Measurements from ENCODE around the gene SPTBN1.

SPTBN1 gene

DNA sequence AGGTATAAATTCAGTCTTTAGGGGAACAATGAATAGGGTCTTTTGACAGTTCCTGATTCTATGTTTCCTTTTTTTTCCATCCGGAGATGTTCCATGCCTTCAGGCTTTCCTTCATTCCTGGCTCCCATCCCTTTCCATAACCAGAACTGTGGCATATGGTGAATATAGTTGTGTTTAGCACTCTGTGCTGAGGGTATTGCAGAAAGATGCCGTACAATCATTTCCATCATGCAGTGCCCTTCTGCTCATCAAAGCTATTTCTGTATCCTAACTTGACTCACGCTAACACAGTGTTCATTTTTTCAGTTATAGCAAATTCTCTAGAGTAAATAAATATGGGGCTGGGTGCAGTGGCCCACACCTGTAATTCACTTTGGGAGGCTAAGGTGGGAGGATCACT is 135.4 kb downstream of the SPTBN1 start:
- Histone ChIP-seq H3K9ac (ENCODE audit: low read depth in 1 of 2, low read length in 2 of 2) (no peak overlapping the region), H3K27me3 (ENCODE audit: control insufficient read depth in 2 of 2, insufficient read depth in 2 of 2, low read length in 2 of 2) (no peaks in the 10 kb centered on the region), H3K4me1 (ENCODE audit: control insufficient read depth in 2 of 2, insufficient read depth in 2 of 2, low read length in 2 of 2) (peaks cover 26 to 37% of the 10 kb centered on the region in 2 donors), H3K27ac (ENCODE audit: low read depth in 2 of 2, low read length in 2 of 2) (peak overlapping the region in 1 of 2 donors; percentile 2), H3K9me3 (ENCODE audit: control insufficient read depth in 2 of 2, low read length in 2 of 2) (no peaks in the 10 kb centered on the region), H3K36me3 (ENCODE audit: control insufficient read depth in 2 of 2, insufficient read depth in 2 of 2, low read length in 2 of 2) (peaks cover 9% of the 10 kb centered on the region in 2 donors), H3K4me3 (ENCODE audit: low read length in 2 of 2) (no peak overlapping the region)

- no peak overlapping the region for H3K27ac ChIP-seq (ENCODE audit: low read depth in 2 of 2, low read length in 2 of 2)
- H3K36me3 ChIP-seq (ENCODE audit: control insufficient read depth in 2 of 2, insufficient read depth in 2 of 2, low read length in 2 of 2) = peaks cover 9% of the 10 kb centered on the region in 2 donors
- H3K9ac ChIP-seq (ENCODE audit: low read depth in 1 of 2, low read length in 2 of 2) = no peak overlapping the region
- H3K4me3 ChIP-seq (ENCODE audit: low read length in 2 of 2) = no peak overlapping the region
- no peaks in the 10 kb centered on the region for H3K9me3 ChIP-seq (ENCODE audit: control insufficient read depth in 2 of 2, low read length in 2 of 2)
- H3K27me3 ChIP-seq (ENCODE audit: control insufficient read depth in 2 of 2, insufficient read depth in 2 of 2, low read length in 2 of 2) = no peaks in the 10 kb centered on the region
- H3K4me1 ChIP-seq (ENCODE audit: control insufficient read depth in 2 of 2, insufficient read depth in 2 of 2, low read length in 2 of 2) = peaks cover 37 to 51% of the 10 kb centered on the region in 2 donors
Observed at GRCh38 chr2:54593249-54593648, 137.1 kb downstream of the SPTBN1 start.

GRCh38 chr2:54594048-54594447 is 137.9 kb downstream of the SPTBN1 start:
- Histone ChIP-seq H3K9me3 (ENCODE audit: control insufficient read depth in 2 of 2, low read length in 2 of 2) (no peaks in the 10 kb centered on the region), H3K4me3 (ENCODE audit: low read length in 2 of 2) (no peak overlapping the region), H3K9ac (ENCODE audit: low read depth in 1 of 2, low read length in 2 of 2) (no peak overlapping the region), H3K27ac (ENCODE audit: low read depth in 2 of 2, low read length in 2 of 2) (no peak overlapping the region), H3K4me1 (ENCODE audit: control insufficient read depth in 2 of 2, insufficient read depth in 2 of 2, low read length in 2 of 2) (peaks cover 35 to 52% of the 10 kb centered on the region in 2 donors), H3K36me3 (ENCODE audit: control insufficient read depth in 2 of 2, insufficient read depth in 2 of 2, low read length in 2 of 2) (peaks cover 9 to 13% of the 10 kb centered on the region in 2 donors), H3K27me3 (ENCODE audit: control insufficient read depth in 2 of 2, insufficient read depth in 2 of 2, low read length in 2 of 2) (no peaks in the 10 kb centered on the region)

GRCh38 chr2:54595161-54595803 is 139.2 kb downstream of the SPTBN1 start:
- no peaks in the 10 kb centered on the region for H3K9me3 ChIP-seq (ENCODE audit: control insufficient read depth in 2 of 2, low read length in 2 of 2)
- no peak overlapping the region for H3K27ac ChIP-seq (ENCODE audit: low read depth in 2 of 2, low read length in 2 of 2)
- H3K36me3 ChIP-seq (ENCODE audit: control insufficient read depth in 2 of 2, insufficient read depth in 2 of 2, low read length in 2 of 2) = peaks cover 12 to 25% of the 10 kb centered on the region in 2 donors
- H3K4me1 ChIP-seq (ENCODE audit: control insufficient read depth in 2 of 2, insufficient read depth in 2 of 2, low read length in 2 of 2) = peaks cover 40 to 51% of the 10 kb centered on the region in 2 donors
- H3K27me3 ChIP-seq (ENCODE audit: control insufficient read depth in 2 of 2, insufficient read depth in 2 of 2, low read length in 2 of 2) = no peaks in the 10 kb centered on the region
- H3K9ac ChIP-seq (ENCODE audit: low read depth in 1 of 2, low read length in 2 of 2) = no peak overlapping the region
- H3K4me3 ChIP-seq (ENCODE audit: low read length in 2 of 2) = no peak overlapping the region

DNA sequence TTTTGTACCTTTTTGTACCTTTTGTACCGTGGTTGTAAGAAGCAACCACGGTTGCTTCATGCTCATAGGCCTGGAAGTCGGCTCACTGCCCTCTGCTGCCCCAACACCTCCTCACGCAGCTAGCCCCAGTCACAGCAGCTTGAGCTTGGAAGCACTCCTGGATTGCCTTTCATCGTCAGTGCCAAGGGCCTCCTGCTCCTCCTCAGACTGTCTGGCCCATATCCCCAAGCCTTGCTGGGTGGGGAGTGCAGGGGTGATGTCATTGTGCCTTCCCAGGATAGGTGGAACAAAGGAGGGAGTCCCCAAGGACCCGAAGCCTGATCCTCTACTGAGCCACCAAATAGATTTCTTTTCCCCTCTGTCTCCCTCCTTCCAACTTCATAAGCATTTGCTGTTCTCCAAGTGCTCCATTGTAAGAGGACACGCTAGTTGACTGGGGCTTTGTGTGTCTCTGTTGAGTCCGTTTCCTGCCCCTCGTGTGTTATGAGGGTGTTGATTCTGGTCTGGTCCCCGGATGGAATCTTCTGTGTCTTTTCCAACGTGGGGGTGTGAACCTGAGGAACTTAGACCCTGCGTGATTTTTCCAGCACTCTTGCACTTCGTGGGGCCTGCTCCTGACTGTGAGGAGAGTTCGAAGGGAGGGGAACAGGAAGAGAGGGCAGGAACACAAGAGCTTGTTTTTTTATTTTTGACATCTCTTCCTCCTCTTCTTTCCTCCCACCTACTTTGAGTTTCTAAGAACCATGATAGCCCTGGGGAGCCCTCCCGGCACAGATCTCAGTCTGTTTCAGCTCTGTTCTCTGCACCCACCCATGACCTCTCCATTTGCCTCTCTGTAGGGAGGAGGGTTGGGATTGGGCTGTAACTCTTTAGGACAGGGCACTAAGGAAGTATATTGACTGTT is 140.1 kb downstream of the SPTBN1 start:
- Histone ChIP-seq H3K9me3 (ENCODE audit: control insufficient read depth in 2 of 2, low read length in 2 of 2) (no peaks in the 10 kb centered on the region), H3K4me1 (ENCODE audit: control insufficient read depth in 2 of 2, insufficient read depth in 2 of 2, low read length in 2 of 2) (peaks cover 41 to 50% of the 10 kb centered on the region in 2 donors), H3K9ac (ENCODE audit: low read depth in 1 of 2, low read length in 2 of 2) (no peak overlapping the region), H3K27ac (ENCODE audit: low read depth in 2 of 2, low read length in 2 of 2) (peak overlapping the region; percentile 49 to 70), H3K4me3 (ENCODE audit: low read length in 2 of 2) (peak overlapping the region in 1 of 2 donors; percentile 9), H3K27me3 (ENCODE audit: control insufficient read depth in 2 of 2, insufficient read depth in 2 of 2, low read length in 2 of 2) (no peaks in the 10 kb centered on the region), H3K36me3 (ENCODE audit: control insufficient read depth in 2 of 2, insufficient read depth in 2 of 2, low read length in 2 of 2) (peaks cover 13 to 25% of the 10 kb centered on the region in 2 donors)

DNA sequence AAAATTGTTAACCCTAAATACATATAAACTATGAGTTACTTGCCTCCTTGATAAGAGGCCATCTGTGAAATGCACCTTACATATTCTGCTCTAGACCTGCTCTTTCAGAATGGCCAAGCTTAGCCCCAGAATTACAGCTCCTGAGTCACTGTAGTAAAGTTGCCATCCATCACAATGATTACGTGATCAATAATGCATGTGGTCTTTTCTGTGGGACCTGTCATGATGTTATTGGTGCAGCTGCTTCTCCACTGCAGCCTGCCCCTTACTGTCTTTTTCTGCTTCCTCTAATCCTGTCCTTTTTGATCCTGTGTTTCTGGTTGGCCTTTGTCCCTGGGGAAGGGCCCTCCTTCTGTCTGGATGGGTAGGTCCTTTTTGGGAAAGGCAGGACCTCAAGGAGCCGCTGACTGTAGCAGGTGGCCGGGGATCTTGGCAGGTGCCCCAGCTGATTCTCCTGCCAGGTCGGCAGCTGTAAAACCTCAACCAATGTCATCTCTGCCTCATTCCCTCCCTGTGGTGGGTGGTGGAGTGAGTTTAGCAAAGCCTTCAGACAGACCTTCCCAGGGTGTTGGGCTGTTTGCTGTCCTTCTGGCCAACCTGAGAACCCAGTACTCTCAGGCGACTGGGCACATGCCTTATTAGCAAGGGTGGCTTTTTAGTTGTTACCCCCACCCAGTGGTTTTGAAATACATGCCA is 141.2 kb downstream of the SPTBN1 start:
- Histone ChIP-seq H3K4me1 (ENCODE audit: control insufficient read depth in 2 of 2, insufficient read depth in 2 of 2, low read length in 2 of 2) (peaks cover 44 to 58% of the 10 kb centered on the region in 2 donors), H3K27ac (ENCODE audit: low read depth in 2 of 2, low read length in 2 of 2) (peak overlapping the region; percentile 49 to 70), H3K9ac (ENCODE audit: low read depth in 1 of 2, low read length in 2 of 2) (peak overlapping the region in 1 of 2 donors; percentile 21), H3K36me3 (ENCODE audit: control insufficient read depth in 2 of 2, insufficient read depth in 2 of 2, low read length in 2 of 2) (peaks cover 13 to 25% of the 10 kb centered on the region in 2 donors), H3K9me3 (ENCODE audit: control insufficient read depth in 2 of 2, low read length in 2 of 2) (no peaks in the 10 kb centered on the region), H3K27me3 (ENCODE audit: control insufficient read depth in 2 of 2, insufficient read depth in 2 of 2, low read length in 2 of 2) (no peaks in the 10 kb centered on the region), H3K4me3 (ENCODE audit: low read length in 2 of 2) (peak overlapping the region in 1 of 2 donors; percentile 27)

GRCh38 chr2:54598347-54599325 is 142.5 kb downstream of the SPTBN1 start:
- peaks cover 4 to 21% of the 10 kb centered on the region in 2 donors for H3K36me3 ChIP-seq (ENCODE audit: control insufficient read depth in 2 of 2, insufficient read depth in 2 of 2, low read length in 2 of 2)
- H3K9ac ChIP-seq (ENCODE audit: low read depth in 1 of 2, low read length in 2 of 2) = no peak overlapping the region
- no peaks in the 10 kb centered on the region for H3K9me3 ChIP-seq (ENCODE audit: control insufficient read depth in 2 of 2, low read length in 2 of 2)
- no peak overlapping the region for H3K4me3 ChIP-seq (ENCODE audit: low read length in 2 of 2)
- H3K27ac ChIP-seq (ENCODE audit: low read depth in 2 of 2, low read length in 2 of 2) = peak overlapping the region in 1 of 2 donors; percentile 26
- no peaks in the 10 kb centered on the region for H3K27me3 ChIP-seq (ENCODE audit: control insufficient read depth in 2 of 2, insufficient read depth in 2 of 2, low read length in 2 of 2)
- H3K4me1 ChIP-seq (ENCODE audit: control insufficient read depth in 2 of 2, insufficient read depth in 2 of 2, low read length in 2 of 2) = peaks cover 47 to 68% of the 10 kb centered on the region in 2 donors

DNA sequence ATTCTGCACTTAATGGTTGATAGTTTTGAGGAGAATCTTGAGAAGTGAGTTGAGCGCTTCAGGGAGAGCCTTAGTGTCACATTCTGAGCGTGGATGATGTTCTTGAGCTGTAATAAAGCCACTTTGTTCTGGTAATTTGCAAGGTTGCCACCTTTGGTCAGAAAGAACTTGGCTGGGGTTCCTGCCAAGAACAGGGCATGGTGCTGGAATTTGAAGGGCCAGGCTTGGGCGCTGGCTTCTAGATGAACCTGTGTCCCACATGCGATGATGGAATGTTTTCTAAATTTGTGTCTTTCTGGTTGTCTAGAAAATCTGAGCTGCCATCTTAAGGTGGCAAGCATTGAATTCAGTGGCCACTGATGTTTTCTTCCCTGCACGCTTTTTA is 143.2 kb downstream of the SPTBN1 start:
- no peak overlapping the region for H3K4me3 ChIP-seq (ENCODE audit: low read length in 2 of 2)
- peaks cover 51 to 73% of the 10 kb centered on the region in 2 donors for H3K4me1 ChIP-seq (ENCODE audit: control insufficient read depth in 2 of 2, insufficient read depth in 2 of 2, low read length in 2 of 2)
- no peaks in the 10 kb centered on the region for H3K27me3 ChIP-seq (ENCODE audit: control insufficient read depth in 2 of 2, insufficient read depth in 2 of 2, low read length in 2 of 2)
- H3K27ac ChIP-seq (ENCODE audit: low read depth in 2 of 2, low read length in 2 of 2) = peak overlapping the region; percentile 10 to 26
- peaks cover 4 to 21% of the 10 kb centered on the region in 2 donors for H3K36me3 ChIP-seq (ENCODE audit: control insufficient read depth in 2 of 2, insufficient read depth in 2 of 2, low read length in 2 of 2)
- H3K9me3 ChIP-seq (ENCODE audit: control insufficient read depth in 2 of 2, low read length in 2 of 2) = no peaks in the 10 kb centered on the region
- H3K9ac ChIP-seq (ENCODE audit: low read depth in 1 of 2, low read length in 2 of 2) = no peak overlapping the region

DNA sequence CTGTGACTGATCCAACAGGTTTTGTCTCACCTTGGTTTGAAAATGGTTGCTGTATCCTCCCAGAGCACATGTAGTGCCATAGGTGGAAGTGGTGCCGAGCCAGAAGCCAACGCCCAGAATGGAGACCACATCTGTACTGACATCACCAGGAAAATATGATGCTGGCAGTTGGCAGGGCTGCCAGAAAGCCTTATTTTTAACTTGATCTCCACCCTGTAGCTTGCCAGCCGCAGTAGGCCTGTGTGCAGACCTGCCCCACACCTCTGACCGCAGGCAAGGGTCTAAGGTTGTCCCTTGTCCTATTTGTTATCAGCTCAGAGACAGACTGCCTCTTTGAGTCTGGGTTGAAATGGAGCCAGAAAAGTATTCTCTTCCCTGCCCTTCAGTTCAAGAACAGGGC is 143.8 kb downstream of the SPTBN1 start:
- H3K4me1 ChIP-seq (ENCODE audit: control insufficient read depth in 2 of 2, insufficient read depth in 2 of 2, low read length in 2 of 2) = peaks cover 57 to 79% of the 10 kb centered on the region in 2 donors

More for the DNA sequence above, 143.8 kb downstream of the SPTBN1 start:
- H3K27ac ChIP-seq (ENCODE audit: low read depth in 2 of 2, low read length in 2 of 2) = peak overlapping the region; percentile 10 to 26
- no peak overlapping the region for H3K9ac ChIP-seq (ENCODE audit: low read depth in 1 of 2, low read length in 2 of 2)
- H3K27me3 ChIP-seq (ENCODE audit: control insufficient read depth in 2 of 2, insufficient read depth in 2 of 2, low read length in 2 of 2) = no peaks in the 10 kb centered on the region
- peaks cover 4 to 21% of the 10 kb centered on the region in 2 donors for H3K36me3 ChIP-seq (ENCODE audit: control insufficient read depth in 2 of 2, insufficient read depth in 2 of 2, low read length in 2 of 2)
- H3K9me3 ChIP-seq (ENCODE audit: control insufficient read depth in 2 of 2, low read length in 2 of 2) = no peaks in the 10 kb centered on the region
- no peak overlapping the region for H3K4me3 ChIP-seq (ENCODE audit: low read length in 2 of 2)

All from mucosa of rectum (tissue), 2 donors.